ENCODE measurements around the gene SPOCK2.

Gene SPOCK2

GRCh38 chr10:72086466-72087391, 1.6 kb downstream of the SPOCK2 start:
- DNase-seq, result no peak

- DNase-seq, result no peak
Observed at GRCh38 chr10:72085864-72086465, 2.4 kb downstream of the SPOCK2 start.

- no peak for DNase-seq
Observed at GRCh38 chr10:72085166-72085565, 3.2 kb downstream of the SPOCK2 start.

- no peak for DNase-seq
Observed at GRCh38 chr10:72083790-72084459, 4.4 kb downstream of the SPOCK2 start.

- no peak for DNase-seq
Observed at GRCh38 chr10:72082856-72083789, 5.2 kb downstream of the SPOCK2 start.

GRCh38 chr10:72081772-72082590, 6.4 kb downstream of the SPOCK2 start:
- DNase-seq, result no peak

GRCh38 chr10:72081210-72081609, 7.1 kb downstream of the SPOCK2 start:
- no peak for DNase-seq

DNA sequence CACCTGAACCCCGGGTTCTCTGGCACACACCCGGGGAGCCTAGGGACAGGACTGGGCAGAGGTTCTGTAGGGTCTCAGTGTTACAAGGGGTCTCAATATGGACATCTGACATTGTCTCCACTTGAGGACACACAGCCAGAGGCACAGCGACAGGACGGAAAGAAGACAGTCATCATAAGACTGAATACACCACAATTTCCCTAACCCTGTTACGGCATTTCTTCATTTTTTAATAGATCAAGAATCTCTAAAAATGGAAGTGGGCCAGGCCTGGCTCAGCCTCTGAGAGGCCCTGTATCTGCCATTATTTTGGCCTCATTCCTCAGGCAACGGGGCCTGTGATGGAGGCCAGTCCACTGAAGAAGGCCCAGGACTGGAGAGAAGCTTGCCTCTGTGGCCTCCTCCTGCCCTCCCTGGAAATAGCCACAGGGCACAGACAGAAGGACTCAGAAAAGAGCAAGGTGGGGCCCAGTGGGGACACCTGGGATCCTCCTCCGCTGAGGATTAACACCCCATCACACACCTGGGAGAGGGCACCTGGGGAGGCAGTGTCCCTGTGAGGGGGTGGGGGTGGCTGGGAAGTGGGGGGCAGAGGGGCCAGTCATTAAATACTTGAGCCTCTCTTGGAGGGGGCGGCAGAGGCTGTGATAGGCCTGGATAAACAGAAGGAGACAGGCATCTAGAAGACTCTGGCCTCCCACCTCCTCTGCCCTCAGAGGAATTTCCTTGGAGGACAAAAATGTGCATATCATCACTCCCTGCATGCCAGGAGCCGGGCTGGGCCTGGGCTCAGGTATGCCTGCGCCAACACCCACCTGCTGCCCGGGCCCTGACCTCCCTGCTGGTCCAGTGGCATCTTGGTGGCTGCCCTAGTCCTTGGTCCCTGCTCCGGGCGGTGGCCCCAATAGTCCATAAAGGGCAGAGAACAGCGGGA, 8.0 kb downstream of the SPOCK2 start:
- no peak for DNase-seq

- no peak for DNase-seq
Observed at GRCh38 chr10:72079356-72079755, 9.0 kb downstream of the SPOCK2 start.

DNA sequence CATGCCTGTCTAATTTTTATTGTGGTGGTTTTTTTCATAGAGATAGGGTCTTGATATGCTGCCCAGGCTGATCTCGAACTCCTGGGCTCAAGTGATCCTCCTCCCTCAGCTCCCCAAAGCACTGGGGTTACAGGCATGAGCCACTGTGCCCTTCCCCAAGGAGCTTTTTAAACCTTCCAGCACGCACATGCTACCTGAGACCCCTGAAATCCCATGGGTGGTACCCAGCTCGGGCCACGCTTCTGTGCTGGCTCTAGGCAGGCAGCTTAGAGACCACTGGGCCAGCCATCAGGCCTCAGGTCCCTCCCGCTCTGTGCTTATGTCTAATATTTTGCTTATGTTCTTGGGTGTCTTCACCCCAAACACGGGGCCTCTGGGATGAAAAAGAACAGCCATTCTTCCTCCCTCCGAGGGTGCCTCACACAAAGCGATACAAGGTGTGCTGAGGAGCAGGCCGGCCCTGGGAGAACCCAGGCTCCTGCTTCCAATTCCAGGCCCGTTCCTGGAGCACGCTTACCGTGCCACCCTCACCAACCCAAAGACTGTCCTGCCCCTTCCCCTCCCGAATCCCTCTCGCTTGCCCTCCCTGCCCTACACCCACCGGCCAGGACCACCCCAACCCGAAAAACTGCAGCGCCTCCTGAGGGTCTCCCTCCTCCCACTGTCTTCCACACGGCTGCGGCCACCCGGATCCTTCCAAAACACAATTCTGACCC, 10.9 kb downstream of the SPOCK2 start:
- DNase-seq, result no peak

DNA sequence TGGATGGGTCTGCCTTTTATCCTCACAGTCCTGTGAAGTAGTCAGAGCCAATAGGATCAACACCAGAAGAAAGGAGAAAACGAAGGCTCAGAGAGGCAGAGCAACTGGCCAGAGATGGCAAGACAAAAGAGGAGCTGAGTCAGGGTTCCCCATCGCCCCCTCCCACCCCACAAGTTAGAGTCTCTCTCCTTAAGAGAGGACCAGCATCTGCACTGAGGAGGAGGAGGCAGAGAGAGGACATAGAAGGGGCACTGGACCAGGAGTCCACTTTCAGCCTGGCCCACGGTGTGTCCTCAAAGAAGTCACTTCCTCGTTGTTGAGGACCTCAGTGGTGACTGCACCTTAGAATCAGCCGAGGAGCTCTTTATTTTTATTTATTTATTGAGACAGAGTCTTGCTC, 11.6 kb downstream of the SPOCK2 start:
- DNase-seq, result no peak

- no peak for DNase-seq
Observed at GRCh38 chr10:72075376-72076115, 12.8 kb downstream of the SPOCK2 start.

GRCh38 chr10:72074574-72075375, 13.6 kb downstream of the SPOCK2 start:
- no peak for DNase-seq

DNA sequence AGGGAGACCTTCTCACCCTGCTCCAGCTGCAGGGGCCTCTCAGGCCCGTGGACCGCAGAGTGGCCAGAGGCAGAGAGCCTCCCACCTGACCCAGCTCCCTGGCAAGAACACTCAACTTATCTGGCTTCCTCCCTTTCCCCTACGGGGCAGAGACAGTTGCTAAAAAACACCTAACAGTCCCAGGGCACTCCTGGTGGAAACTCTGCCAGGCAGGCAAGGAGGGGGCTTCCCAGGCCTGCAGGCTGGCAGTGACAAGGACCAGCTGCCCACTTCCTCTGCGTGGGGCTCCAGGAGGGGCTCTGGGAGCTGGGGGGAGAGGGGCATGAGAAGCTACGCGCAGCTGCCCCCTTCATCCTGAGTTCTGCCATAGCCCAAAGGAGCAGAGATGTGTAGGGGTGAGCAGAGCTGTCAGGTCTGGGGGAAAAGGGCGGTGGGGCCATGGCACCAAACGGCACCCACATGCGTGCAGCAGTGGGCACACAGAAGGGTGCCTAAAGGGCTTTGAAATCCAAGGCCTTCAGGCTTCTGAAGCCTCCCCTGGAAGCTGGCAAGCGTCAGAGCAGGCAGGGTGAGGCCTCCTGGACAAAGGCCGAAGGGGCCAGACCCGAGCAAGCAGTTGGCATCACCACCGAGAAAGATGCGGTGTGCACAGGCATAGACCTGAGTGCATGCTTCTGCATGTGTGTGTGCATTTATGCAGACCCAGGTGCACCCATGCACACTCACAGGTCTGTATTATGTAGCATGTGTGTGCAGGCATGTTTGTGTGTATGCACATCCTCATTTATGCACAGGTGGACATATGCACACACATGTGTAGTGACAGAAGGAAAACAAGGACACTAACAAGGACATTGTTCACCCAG, 14.4 kb downstream of the SPOCK2 start:
- DNase-seq, result no peak

DNA sequence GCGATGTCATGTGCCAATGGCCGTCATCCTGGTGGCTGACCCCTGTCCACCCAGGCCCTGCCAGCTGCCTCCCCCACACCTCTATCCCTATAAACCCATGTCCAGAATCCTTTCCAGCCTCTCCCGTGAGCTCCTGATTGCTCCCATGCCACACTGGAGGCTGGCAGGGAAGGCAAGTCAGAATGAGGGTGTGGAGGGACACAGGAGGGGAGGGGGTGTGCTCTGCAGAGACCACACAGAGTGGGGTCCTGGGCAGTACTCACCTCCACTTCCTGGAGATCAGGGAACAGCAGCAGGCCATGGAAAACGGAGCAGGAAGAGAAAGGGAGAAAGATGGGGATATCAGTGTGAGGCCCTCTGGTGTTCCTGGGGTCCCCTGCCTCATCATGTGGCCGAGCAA, 15.7 kb downstream of the SPOCK2 start:
- DNase-seq, result no peak

- DNase-seq, result no peak
Observed at GRCh38 chr10:72072046-72072445, 16.3 kb downstream of the SPOCK2 start.
